Posterior cingulate gyrus (tissue), 11 donors: ENCODE results near the gene SAMD4A.

ENCODE experiments used
- DNase-seq, 10 donors: peaks; one replicate each; pipeline versions ENCODE4 v3.0.0 to v3.0.0-alpha.2; 2020 to 2021; ENCODE audit warnings: mixed read lengths in 3 of 10
- intact Hi-C: fragments of 100-400 bp; cut with DNase I; formaldehyde crosslinking; loops from one replicate; pipeline ENCODE4 v1.15.1; 2023

The SAMD4A gene

GRCh38 chr14:54566410-54567223 lies at the start of gene SAMD4A:
Gene SAMD4A, plus strand, starts transcription at chr14:54567128. Its CDS starts 789 bp downstream, at chr14:54567917.
- peak; percentile 58 to 97 (median 74) for DNase-seq
- intact Hi-C loops, result loop anchor here (2.0 to 10.0 kb wide), 3 partner anchors 124 to 338 kb away; partner anchors contain the start of gene GCH1

- intact Hi-C loops, result no loop called here
- no peak for DNase-seq
Observed at GRCh38 chr14:54524410-54524809, 42.5 kb upstream of the SAMD4A start.

- intact Hi-C loops, result no loop called here
Observed at GRCh38 chr14:54528973-54529372, 38.0 kb upstream of the SAMD4A start.

GRCh38 chr14:54529811-54530210 lies 37.1 kb upstream of the SAMD4A start:
- DNase-seq, result no peak
- intact Hi-C loops, result no loop called here

More at GRCh38 chr14:54528973-54529372, 38.0 kb upstream of the SAMD4A start:
- no peak for DNase-seq

GRCh38 chr14:54532111-54533012 lies 34.6 kb upstream of the SAMD4A start:
- DNase-seq, result no peak
- intact Hi-C loops, result no loop called here

- intact Hi-C loops, result no loop called here
Observed at GRCh38 chr14:54533100-54533499, 33.8 kb upstream of the SAMD4A start.

GRCh38 chr14:54535126-54535525 lies 31.8 kb upstream of the SAMD4A start:
- DNase-seq, result no peak
- intact Hi-C loops, result no loop called here

More at GRCh38 chr14:54533100-54533499, 33.8 kb upstream of the SAMD4A start:
- no peak for DNase-seq

GRCh38 chr14:54535646-54536045 lies 31.3 kb upstream of the SAMD4A start:
- intact Hi-C loops, result no loop called here
- no peak for DNase-seq

GRCh38 chr14:54537651-54538050 lies 29.3 kb upstream of the SAMD4A start:
- no peak for DNase-seq
- intact Hi-C loops, result no loop called here

GRCh38 chr14:54538055-54538454 lies 28.9 kb upstream of the SAMD4A start:
- no peak for DNase-seq
- intact Hi-C loops, result no loop called here

- intact Hi-C loops, result no loop called here
- DNase-seq, result no peak
Observed at GRCh38 chr14:54547583-54547982, 19.3 kb upstream of the SAMD4A start.

- intact Hi-C loops, result no loop called here
- no peak for DNase-seq
Observed at GRCh38 chr14:54548491-54548890, 18.4 kb upstream of the SAMD4A start.

- DNase-seq, result no peak
- intact Hi-C loops, result no loop called here
Observed at GRCh38 chr14:54549862-54550261, 17.1 kb upstream of the SAMD4A start.

- intact Hi-C loops, result no loop called here
Observed at GRCh38 chr14:54550514-54550913, 16.4 kb upstream of the SAMD4A start.

GRCh38 chr14:54554401-54554800 lies 12.5 kb upstream of the SAMD4A start:
- intact Hi-C loops, result no loop called here
- DNase-seq, result no peak

More at GRCh38 chr14:54550514-54550913, 16.4 kb upstream of the SAMD4A start:
- DNase-seq, result no peak

GRCh38 chr14:54555651-54556050 lies 11.3 kb upstream of the SAMD4A start:
- intact Hi-C loops, result no loop called here
- no peak for DNase-seq

- intact Hi-C loops, result no loop called here
- peak in 1 of 10 donors; percentile 46 for DNase-seq
Observed at GRCh38 chr14:54556535-54556934, 10.4 kb upstream of the SAMD4A start.

GRCh38 chr14:54562334-54562733 lies 4.6 kb upstream of the SAMD4A start:
- no peak for DNase-seq
- intact Hi-C loops, result loop anchor here (10.0 kb wide), 2 partner anchors 242 to 342 kb away; partner anchors contain the start of gene GCH1

GRCh38 chr14:54564071-54564867 lies 2.7 kb upstream of the SAMD4A start:
- no peak for DNase-seq

More at GRCh38 chr14:54564071-54564867, 2.7 kb upstream of the SAMD4A start:
- intact Hi-C loops, result loop anchor here (10.0 kb wide), 2 partner anchors 241 to 341 kb away; partner anchors contain the start of gene GCH1
